ENCODE results near the gene MPPED2. TPM values are rescaled to one million over a fixed set of nuclear protein-coding genes. Genes with fewer than 3 reads are reported as not detected.

The MPPED2 gene
- total RNA-seq, 1 experiment from 2014 or later: not detected

DNA sequence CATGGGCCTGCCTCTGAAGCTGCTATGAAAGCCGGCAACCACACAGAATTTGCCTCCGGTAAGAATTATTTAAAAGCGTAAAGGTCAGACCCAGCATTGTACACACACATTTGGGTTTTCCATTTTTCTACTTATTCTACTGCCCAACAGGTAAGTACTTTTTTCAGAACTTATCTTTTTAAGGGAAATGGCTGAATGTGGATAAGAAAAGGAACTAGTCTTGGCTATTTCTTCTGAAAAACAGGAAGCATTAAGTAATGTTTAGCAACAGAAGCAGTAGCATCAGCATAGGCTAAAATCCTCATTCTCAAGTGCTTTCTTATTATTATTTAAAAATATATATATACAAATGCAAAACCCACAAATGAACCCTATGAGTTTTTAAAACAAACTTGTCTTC lies 103.1 kb downstream of the MPPED2 start:
- no peaks in the 10 kb centered on the region for H3K9me3 ChIP-seq (ENCODE audit: control insufficient read depth in 1 of 2, insufficient read depth in 1 of 2, low read depth in 1 of 2, low read length in 2 of 2)
- CTCF ChIA-PET: no interaction called here
- H4K20me1 ChIP-seq (ENCODE audit: insufficient read depth): no peaks in the 10 kb centered on the region
- POLR2A ChIA-PET: no interaction called here
- no peaks in the 10 kb centered on the region for H3K79me2 ChIP-seq (ENCODE audit: insufficient read depth, low read length)
- no peak for ATAC-seq
- no peaks in the 10 kb centered on the region for H3K4me1 ChIP-seq (ENCODE audit: control insufficient read depth in 1 of 2, insufficient read depth in 2 of 2, low read length in 2 of 2)
- RAD21 ChIA-PET (ENCODE audit: low non-redundant PET in 1 of 2, low total read pairs in 2 of 2, uncharacterized antibody in 2 of 2, unreplicated experiment in 2 of 2): no interaction called here
- H3K4me3 ChIP-seq (replicated peaks in 1 of 2; ENCODE audit: low read depth in 1 of 2, low read length in 2 of 2): no peak overlapping the region
- TF ChIP-seq ELF1 (IDR thresholded peaks at IDR 0.05; ENCODE audit: borderline replicate concordance, low read depth): no peak
- no peak for TF ChIP-seq POLR2A (IDR thresholded peaks at IDR 0.05; ENCODE audit: borderline replicate concordance, extremely low read depth, insufficient read depth, insufficient read length)
- TF ChIP-seq, protein P1, sequence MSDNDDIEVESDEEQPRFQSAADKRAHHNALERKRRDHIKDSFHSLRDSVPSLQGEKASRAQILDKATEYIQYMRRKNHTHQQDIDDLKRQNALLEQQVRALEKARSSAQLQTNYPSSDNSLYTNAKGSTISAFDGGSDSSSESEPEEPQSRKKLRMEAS (IDR thresholded peaks at IDR 0.05): no peak
- TF ChIP-seq YY1 (IDR thresholded peaks at IDR 0.05; ENCODE audit: extremely low read depth, insufficient replicate concordance, low read depth, low read length): no peak
- no peak for TF ChIP-seq EZH2phosphoT487 (IDR thresholded peaks at IDR 0.05; ENCODE audit: borderline replicate concordance)
- TF ChIP-seq SIN3A (IDR thresholded peaks at IDR 0.05; ENCODE audit: low read depth): no peak
- TF ChIP-seq ZNF274 (IDR thresholded peaks at IDR 0.05; ENCODE audit: low read depth, low read length): no peak
- no peak for TF ChIP-seq JUND (IDR thresholded peaks at IDR 0.05)
- no peak for TF ChIP-seq FOSL1 (IDR thresholded peaks at IDR 0.05; ENCODE audit: low read depth)
- no peak for TF ChIP-seq POLR2AphosphoS5 (IDR thresholded peaks at IDR 0.05; ENCODE audit: low read depth, low read length)
- no peak for TF ChIP-seq RAD21 (IDR thresholded peaks at IDR 0.05; ENCODE audit: low read depth)
- TF ChIP-seq SRF (IDR thresholded peaks at IDR 0.05; ENCODE audit: low read depth): no peak
- TF ChIP-seq CBX3 (IDR thresholded peaks at IDR 0.05; ENCODE audit: low read depth): no peak
- TF ChIP-seq, protein P2, sequence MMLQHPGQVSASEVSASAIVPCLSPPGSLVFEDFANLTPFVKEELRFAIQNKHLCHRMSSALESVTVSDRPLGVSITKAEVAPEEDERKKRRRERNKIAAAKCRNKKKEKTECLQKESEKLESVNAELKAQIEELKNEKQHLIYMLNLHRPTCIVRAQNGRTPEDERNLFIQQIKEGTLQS (IDR thresholded peaks at IDR 0.05): no peak
- TF ChIP-seq, protein P3, sequence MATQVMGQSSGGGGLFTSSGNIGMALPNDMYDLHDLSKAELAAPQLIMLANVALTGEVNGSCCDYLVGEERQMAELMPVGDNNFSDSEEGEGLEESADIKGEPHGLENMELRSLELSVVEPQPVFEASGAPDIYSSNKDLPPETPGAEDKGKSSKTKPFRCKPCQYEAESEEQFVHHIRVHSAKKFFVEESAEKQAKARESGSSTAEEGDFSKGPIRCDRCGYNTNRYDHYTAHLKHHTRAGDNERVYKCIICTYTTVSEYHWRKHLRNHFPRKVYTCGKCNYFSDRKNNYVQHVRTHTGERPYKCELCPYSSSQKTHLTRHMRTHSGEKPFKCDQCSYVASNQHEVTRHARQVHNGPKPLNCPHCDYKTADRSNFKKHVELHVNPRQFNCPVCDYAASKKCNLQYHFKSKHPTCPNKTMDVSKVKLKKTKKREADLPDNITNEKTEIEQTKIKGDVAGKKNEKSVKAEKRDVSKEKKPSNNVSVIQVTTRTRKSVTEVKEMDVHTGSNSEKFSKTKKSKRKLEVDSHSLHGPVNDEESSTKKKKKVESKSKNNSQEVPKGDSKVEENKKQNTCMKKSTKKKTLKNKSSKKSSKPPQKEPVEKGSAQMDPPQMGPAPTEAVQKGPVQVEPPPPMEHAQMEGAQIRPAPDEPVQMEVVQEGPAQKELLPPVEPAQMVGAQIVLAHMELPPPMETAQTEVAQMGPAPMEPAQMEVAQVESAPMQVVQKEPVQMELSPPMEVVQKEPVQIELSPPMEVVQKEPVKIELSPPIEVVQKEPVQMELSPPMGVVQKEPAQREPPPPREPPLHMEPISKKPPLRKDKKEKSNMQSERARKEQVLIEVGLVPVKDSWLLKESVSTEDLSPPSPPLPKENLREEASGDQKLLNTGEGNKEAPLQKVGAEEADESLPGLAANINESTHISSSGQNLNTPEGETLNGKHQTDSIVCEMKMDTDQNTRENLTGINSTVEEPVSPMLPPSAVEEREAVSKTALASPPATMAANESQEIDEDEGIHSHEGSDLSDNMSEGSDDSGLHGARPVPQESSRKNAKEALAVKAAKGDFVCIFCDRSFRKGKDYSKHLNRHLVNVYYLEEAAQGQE (IDR thresholded peaks at IDR 0.05; ENCODE audit: low read depth): no peak
- TF ChIP-seq CEBPB (IDR thresholded peaks at IDR 0.05; ENCODE audit: low read depth): no peak
- TF ChIP-seq EGR1 (IDR thresholded peaks at IDR 0.05; ENCODE audit: low read depth): no peak
- TF ChIP-seq, protein P4, sequence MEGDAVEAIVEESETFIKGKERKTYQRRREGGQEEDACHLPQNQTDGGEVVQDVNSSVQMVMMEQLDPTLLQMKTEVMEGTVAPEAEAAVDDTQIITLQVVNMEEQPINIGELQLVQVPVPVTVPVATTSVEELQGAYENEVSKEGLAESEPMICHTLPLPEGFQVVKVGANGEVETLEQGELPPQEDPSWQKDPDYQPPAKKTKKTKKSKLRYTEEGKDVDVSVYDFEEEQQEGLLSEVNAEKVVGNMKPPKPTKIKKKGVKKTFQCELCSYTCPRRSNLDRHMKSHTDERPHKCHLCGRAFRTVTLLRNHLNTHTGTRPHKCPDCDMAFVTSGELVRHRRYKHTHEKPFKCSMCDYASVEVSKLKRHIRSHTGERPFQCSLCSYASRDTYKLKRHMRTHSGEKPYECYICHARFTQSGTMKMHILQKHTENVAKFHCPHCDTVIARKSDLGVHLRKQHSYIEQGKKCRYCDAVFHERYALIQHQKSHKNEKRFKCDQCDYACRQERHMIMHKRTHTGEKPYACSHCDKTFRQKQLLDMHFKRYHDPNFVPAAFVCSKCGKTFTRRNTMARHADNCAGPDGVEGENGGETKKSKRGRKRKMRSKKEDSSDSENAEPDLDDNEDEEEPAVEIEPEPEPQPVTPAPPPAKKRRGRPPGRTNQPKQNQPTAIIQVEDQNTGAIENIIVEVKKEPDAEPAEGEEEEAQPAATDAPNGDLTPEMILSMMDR (IDR thresholded peaks at IDR 0.05 in 2 of 3, conservative IDR thresholded peaks at IDR 0.05 in 1 of 3; ENCODE audit: borderline replicate concordance in 1 of 3, insufficient read depth in 1 of 3, low read depth in 2 of 3, low read length in 2 of 3): no peak
- H2AFZ ChIP-seq (ENCODE audit: low read depth, low read length, poor library complexity, severe bottlenecking): no peak overlapping the region
- no TSS peak for BruUV-seq (replicated peaks)
- H3K4me2 ChIP-seq (ENCODE audit: low read length): no peak overlapping the region
- H3K9me2 ChIP-seq (ENCODE audit: insufficient read depth): no peaks in the 10 kb centered on the region
- DNase-seq (ENCODE audit: low read depth, low spot score): no peak
- no peaks in the 10 kb centered on the region for H3K36me3 ChIP-seq (ENCODE audit: control insufficient read depth in 1 of 2, insufficient read depth in 2 of 2, low read length in 2 of 2)
- no peak overlapping the region for H3K9ac ChIP-seq (ENCODE audit: low read length)
- H3K27me3 ChIP-seq (ENCODE audit: insufficient read depth, low read length): peaks cover 76% of the 10 kb centered on the region
- intact Hi-C loops (cut with micrococcal nuclease): loop anchor here (10.0 kb wide), 1 partner anchor 62 kb away; no protein-coding TSS in a partner anchor
- H3K27ac ChIP-seq (ENCODE audit: low read depth, low read length): no peak overlapping the region
